ENCODE measurements around the gene DMWD.
"Not testable (repeated sequence)": the region's sequence is repeated elsewhere in the genome, so short reads cannot be mapped to it uniquely, and the experiment has no call there.

Gene DMWD

DNA sequence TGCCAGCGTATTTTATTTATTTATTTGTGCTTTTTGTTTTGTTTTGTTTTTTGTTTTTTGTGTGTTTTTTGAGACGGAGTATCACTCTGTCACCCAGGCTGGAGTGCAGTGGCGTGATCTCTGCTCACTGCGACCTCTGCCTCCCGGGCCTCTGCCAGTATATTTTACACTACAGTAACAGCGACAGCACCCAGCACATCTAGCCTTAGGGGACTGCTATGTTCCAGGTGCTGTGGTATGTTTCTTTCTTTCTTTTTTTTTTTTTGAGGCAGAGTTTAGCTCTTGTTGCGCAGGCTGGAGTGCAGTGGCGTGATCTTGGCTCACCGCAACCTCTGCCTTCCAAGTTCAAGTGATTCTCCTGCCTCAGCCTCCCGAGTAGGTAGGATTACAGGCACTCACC lies 41.2 kb downstream of the DMWD start:
- DNase-seq = not testable (repeated sequence)

DNA sequence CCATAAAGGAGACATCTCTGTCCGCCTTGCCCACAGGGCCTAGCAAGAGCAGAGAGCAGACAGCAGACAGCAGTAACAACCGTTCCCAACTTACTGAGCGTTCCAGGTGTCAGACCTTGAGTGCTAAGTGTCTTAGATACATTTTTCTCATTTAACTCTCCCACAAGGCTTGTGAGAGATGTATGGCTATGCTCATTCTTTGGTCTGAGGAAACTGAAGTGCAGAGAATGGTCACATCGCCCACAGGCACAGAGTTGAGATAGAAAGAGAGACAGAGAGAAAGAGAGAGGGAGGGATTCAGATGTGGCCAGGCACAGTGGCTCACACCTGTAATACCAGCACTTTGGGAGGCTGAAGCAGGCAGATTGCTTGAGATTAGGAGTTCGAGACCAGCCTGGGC lies 45.1 kb downstream of the DMWD start:
- DNase-seq = no peak

GRCh38 chr19:45746866-45747265 lies 45.8 kb downstream of the DMWD start:
- DNase-seq = no peak

GRCh38 chr19:45745606-45746005 lies 47.0 kb downstream of the DMWD start:
- DNase-seq = no peak

- no peak for DNase-seq
Measured at GRCh38 chr19:45742969-45743368, 49.7 kb downstream of the DMWD start.

DNA sequence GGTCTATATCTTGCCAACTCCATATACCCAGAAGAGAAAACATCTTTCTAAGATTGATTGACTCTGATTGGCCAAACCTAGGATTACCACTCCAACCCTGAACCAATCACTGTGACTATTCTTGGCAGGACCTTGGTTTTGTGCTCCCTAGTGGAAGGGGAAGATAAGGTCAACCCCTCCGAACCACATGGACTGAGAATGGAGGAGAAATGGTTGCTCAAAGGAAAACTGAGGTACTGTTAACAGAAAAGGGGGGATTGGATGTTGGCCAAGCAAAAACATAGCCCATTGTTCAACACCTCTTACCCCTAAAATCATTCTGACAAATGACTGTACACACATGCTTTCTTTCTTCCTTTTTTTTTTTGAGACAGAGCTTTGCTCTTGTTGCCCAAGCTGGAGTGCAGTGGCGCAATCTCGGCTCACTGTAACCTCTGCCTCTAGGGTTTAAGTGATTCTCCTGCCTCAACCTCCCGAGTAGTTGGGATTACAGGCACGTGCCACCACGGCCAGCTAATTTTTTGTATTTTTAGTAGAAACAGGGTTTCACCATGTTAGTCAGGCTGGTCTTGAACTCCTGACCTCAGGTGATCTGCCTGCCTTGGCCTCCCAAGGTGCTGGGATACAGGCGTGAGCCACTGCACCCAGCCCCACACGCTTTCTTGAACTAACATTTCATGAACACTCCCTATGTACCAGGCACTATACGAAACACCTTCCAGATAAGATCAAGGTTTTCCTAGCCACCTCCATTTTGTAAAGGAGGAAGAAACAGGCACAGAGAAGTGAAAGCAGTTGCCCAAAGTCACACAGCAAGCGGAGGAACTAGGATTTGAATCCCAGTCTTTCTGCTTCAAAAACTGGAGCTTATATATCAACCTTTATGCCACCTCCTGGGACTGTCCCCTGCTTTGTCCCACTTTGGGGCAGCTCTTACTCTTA lies 52.9 kb downstream of the DMWD start:
- DNase-seq = no peak

DNA sequence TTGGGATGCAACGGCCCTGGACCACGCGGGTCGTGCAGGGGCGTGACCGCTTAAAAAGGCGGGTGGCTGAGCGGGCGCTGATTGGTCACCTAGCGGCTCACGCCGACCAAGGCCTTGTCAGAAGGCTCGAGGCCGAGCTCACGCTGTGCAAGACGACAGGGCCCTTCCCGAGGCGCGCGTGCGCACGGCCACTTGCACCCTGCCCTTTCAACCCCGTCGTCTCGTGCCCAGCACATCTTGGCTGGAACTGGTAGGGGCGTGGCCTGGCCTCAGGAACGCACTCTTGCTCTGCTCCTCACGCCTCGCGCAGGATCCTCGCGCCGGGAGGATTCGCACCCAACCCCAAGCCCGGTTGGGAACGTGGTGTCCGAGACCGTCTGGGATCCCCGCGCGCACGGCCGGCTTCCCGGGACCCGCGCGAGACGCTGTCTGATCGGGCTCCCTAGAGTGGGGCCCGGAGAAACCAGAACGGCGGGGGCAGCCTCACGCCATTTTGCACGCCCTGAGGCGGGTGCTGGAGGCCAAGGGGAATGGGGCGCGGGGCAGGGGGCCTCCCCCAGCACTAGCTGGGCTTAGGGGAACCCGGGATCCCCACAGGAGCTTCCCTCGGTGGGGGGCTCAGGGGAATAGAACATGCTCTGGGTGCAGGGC lies 59.4 kb downstream of the DMWD start, which contains the start of gene MEIOSIN:
Gene MEIOSIN, plus strand, starts transcription at position 280 of the 651 bp plus-strand sequence. CDS start 1,938 bp downstream, outside the sequence.
- no peak for DNase-seq
